SK-N-SH (cell line): ENCODE results near the gene ZNF521. TPM values are rescaled to one million over a fixed set of nuclear protein-coding genes. Genes with fewer than 3 reads are reported as not detected.

Source experiments
- CTCF ChIA-PET: fragments of 300-600, 350-600 bp; formaldehyde crosslinking; extraction: SDS; loops from one replicate; lab custom pipeline; 2021; lab: Yijun Ruan, JAX
- POLR2A ChIA-PET: fragments of 350-600 bp; sonication (Branson Sonifier 250); formaldehyde crosslinking; extraction: SDS; loops from one replicate; lab custom pipeline; 2020; ENCODE audit warnings: antibody characterized with exemption, inconsistent platforms; lab: Yijun Ruan, JAX
- DNase-seq: peaks from one replicate; pipeline ENCODE4 v3.0.0; 2012
- H2AFZ ChIP-seq: fragments of 200-600 bp; sonication (generic); 2 replicates; pipeline ENCODE4 v1.8.1; 2016; ENCODE audit warnings: antibody characterized with exemption, mild to moderate bottlenecking, low read depth
- H3F3A ChIP-seq: fragments of 200-600 bp; sonication (generic); replicated peaks from 2 replicates; pipeline ENCODE3; 2016; ENCODE audit warnings: antibody characterized with exemption, mild to moderate bottlenecking; ENCODE audit not compliant: insufficient read depth
- H3K27ac ChIP-seq, 2 experiments: fragments of 200-500 bp in 1 of 2; fragments of 200-600 bp in 1 of 2; sonication (Bioruptor generic) in 1 of 2; sonication (generic), shearing (Covaris generic) in 1 of 2; 2 replicates each; pipeline versions ENCODE4 v1.5.1 to v1.6.1; 2014 to 2016; ENCODE audit warnings: low read depth in 2 of 2, inconsistent platforms in 1 of 2, low read length in 1 of 2, mild to moderate bottlenecking in 1 of 2, mixed read lengths in 1 of 2
- H3K27me3 ChIP-seq: fragments of 200-600 bp; sonication (generic), shearing (Covaris generic); 2 replicates; pipeline ENCODE4 v1.6.1; 2016; ENCODE audit warnings: mixed run types; ENCODE audit not compliant: insufficient read depth
- H3K36me3 ChIP-seq, 2 experiments: fragments of 200-500 bp in 1 of 2; fragments of 200-600 bp in 1 of 2; sonication (Bioruptor generic) in 1 of 2; sonication (generic) in 1 of 2; replicated peaks in 1 of 2; 2 replicates each; pipeline versions ENCODE3 to v1.5.1; 2014 to 2016; ENCODE audit warnings: low read length in 1 of 2, mild to moderate bottlenecking in 1 of 2; ENCODE audit not compliant: insufficient read depth in 2 of 2, control insufficient read depth in 1 of 2
- H3K4me1 ChIP-seq, 2 experiments: fragments of 200-500 bp in 1 of 2; fragments of 200-600 bp in 1 of 2; sonication (Bioruptor generic) in 1 of 2; sonication (generic), shearing (Covaris generic) in 1 of 2; 2 replicates each; pipeline versions ENCODE4 v1.5.1 to v1.6.1; 2014 to 2016; ENCODE audit warnings: low read depth in 1 of 2, low read length in 1 of 2, mixed run types in 1 of 2; ENCODE audit not compliant: insufficient read depth in 2 of 2, control insufficient read depth in 1 of 2
- H3K4me2 ChIP-seq: fragments of 200-600 bp; sonication (generic), shearing (Covaris generic); 2 replicates; pipeline ENCODE4 v1.6.1; 2017; ENCODE audit warnings: mixed run types
- H3K4me3 ChIP-seq, 2 experiments: fragments of 200-500 bp in 1 of 2; fragments of 200-600 bp in 1 of 2; sonication (Bioruptor generic) in 1 of 2; sonication (generic), shearing (Covaris generic) in 1 of 2; 2 replicates each; pipeline versions ENCODE4 v1.5.1 to v1.8.1; 2014 to 2016; ENCODE audit warnings: low read depth in 2 of 2, inconsistent platforms in 1 of 2, low read length in 1 of 2, mild to moderate bottlenecking in 1 of 2, mixed read lengths in 1 of 2, moderate library complexity in 1 of 2
- H3K79me2 ChIP-seq: fragments of 200-600 bp; sonication (generic); 2 replicates; pipeline ENCODE4 v1.8.1; 2017; ENCODE audit warnings: mild to moderate bottlenecking; ENCODE audit not compliant: insufficient read depth
- H3K9ac ChIP-seq: fragments of 200-600 bp; sonication (generic); 2 replicates; pipeline ENCODE4 v1.6.1; 2017; ENCODE audit warnings: mixed run types
- H3K9me2 ChIP-seq: fragments of 200-600 bp; sonication (generic); 2 replicates; pipeline ENCODE4 v1.6.1; 2017; ENCODE audit warnings: mixed run types
- H3K9me3 ChIP-seq: fragments of 200-600 bp; sonication (generic); 2 replicates; pipeline ENCODE4 v1.6.1; 2017; ENCODE audit warnings: mixed run types, mild to moderate bottlenecking, moderate library complexity
- H4K20me1 ChIP-seq: fragments of 200-600 bp; sonication (generic); 2 replicates; pipeline ENCODE4 v1.6.1; 2017; ENCODE audit warnings: mild to moderate bottlenecking, mixed run types; ENCODE audit not compliant: insufficient read depth
- ELF1 ChIP-seq: IDR thresholded peaks from 2 replicates; pipeline ENCODE4 v1.4.0; 2012
- EZH2phosphoT487 ChIP-seq: fragments of 200-600 bp; sonication (generic); IDR thresholded peaks from 2 replicates; pipeline ENCODE4 v1.6.1; 2017; ENCODE audit warnings: low read depth, mixed run types, mild to moderate bottlenecking, antibody characterized with exemption, moderate library complexity, borderline replicate concordance
- FOSL2 ChIP-seq: IDR thresholded peaks from 2 replicates; pipeline ENCODE4 v1.4.0; 2012; ENCODE audit warnings: low read depth, mild to moderate bottlenecking, moderate library complexity, borderline replicate concordance
- FOXJ3 ChIP-seq: sonication (generic); formaldehyde crosslinking; IDR thresholded peaks from 2 replicates; pipeline ENCODE4 v1.5.1; 2020; ENCODE audit warnings: mild to moderate bottlenecking, missing genetic modification reagents
- FOXM1 ChIP-seq: IDR thresholded peaks from 2 replicates; pipeline ENCODE4 v1.4.0; 2012; ENCODE audit warnings: low read depth, mild to moderate bottlenecking
- GABPA ChIP-seq: IDR thresholded peaks from 2 replicates; pipeline ENCODE4 v1.4.0; 2012; ENCODE audit warnings: low read depth, mild to moderate bottlenecking
- GATA2 ChIP-seq: sonication (generic); formaldehyde crosslinking; IDR thresholded peaks from 2 replicates; pipeline ENCODE4 v1.5.0; 2020; ENCODE audit warnings: mild to moderate bottlenecking, missing genetic modification reagents
- JUND ChIP-seq: IDR thresholded peaks from 2 replicates; pipeline ENCODE4 v1.4.0; 2012
- MXI1 ChIP-seq: IDR thresholded peaks from 2 replicates; pipeline ENCODE4 v1.6.1; 2012; ENCODE audit warnings: mild to moderate bottlenecking, low read depth, low read length, improper control_type of control experiment
- NFIC ChIP-seq: IDR thresholded peaks from 2 replicates; pipeline ENCODE4 v1.4.0; 2012; ENCODE audit warnings: borderline replicate concordance
- RAD21 ChIP-seq: IDR thresholded peaks from 2 replicates; pipeline ENCODE4 v1.6.1; 2012; ENCODE audit warnings: mild to moderate bottlenecking, low read length
- RCOR1 ChIP-seq: fragments of 150-350 bp; IDR thresholded peaks from 2 replicates; pipeline ENCODE4 v1.6.1; 2017; ENCODE audit warnings: antibody characterized with exemption, low read length
- RXRA ChIP-seq: IDR thresholded peaks from 2 replicates; pipeline ENCODE4 v1.4.0; 2012; ENCODE audit warnings: low read depth, mild to moderate bottlenecking, borderline replicate concordance
- TAF1 ChIP-seq: IDR thresholded peaks from 2 replicates; pipeline ENCODE4 v1.6.1; 2012; ENCODE audit warnings: low read depth, mild to moderate bottlenecking, low read length, moderate library complexity, borderline replicate concordance
- TCF12 ChIP-seq: IDR thresholded peaks from 2 replicates; pipeline ENCODE4 v1.4.0; 2012
- YY1 ChIP-seq: IDR thresholded peaks from 2 replicates; pipeline ENCODE4 v1.4.0; 2012; ENCODE audit warnings: low read depth, mild to moderate bottlenecking
- ZBTB33 ChIP-seq: IDR thresholded peaks from 2 replicates; pipeline ENCODE4 v1.4.0; 2012; ENCODE audit warnings: low read depth, borderline replicate concordance
- WGBS: methylation state at CpG from one replicate; pipeline ENCODE4 v1.1.6; 2017; ENCODE audit warnings: low lambda C conversion rate; 5-methylcytosine and 5-hydroxymethylcytosine counted together
- polyA plus RNA-seq, 3 experiments: library from polyadenylated mRNA; depleted of rRNA; stranded (reverse); fragments of >200 nt; gene quantifications; 2 replicates each; pipeline ENCODE4 v1.2.3, GENCODE V29; 2012
- TF ChIP-seq, protein P1 (sequence below): IDR thresholded peaks from 2 replicates; pipeline ENCODE4 v1.4.0; 2012; ENCODE audit warnings: low read depth, borderline replicate concordance
- TF ChIP-seq, protein P2 (sequence below): fragments of 150-350 bp; IDR thresholded peaks from 2 replicates; pipeline ENCODE4 v1.6.1; 2017; ENCODE audit warnings: antibody characterized with exemption, low read length, low read depth, borderline replicate concordance
- TF ChIP-seq, protein P3 (sequence below): IDR thresholded peaks from 2 replicates; pipeline ENCODE4 v1.6.1; 2012; ENCODE audit warnings: mild to moderate bottlenecking, low read depth, low read length, moderate library complexity

Gene ZNF521
- polyA plus RNA-seq, 1 of the 3 experiments (the other 2 are of a cell fraction) = 14.1 TPM

- ChIA-PET POLR2A (no interaction called here), CTCF (no interaction called here)
- no peak overlapping the region for H3K4me2 ChIP-seq
- 83% methylated on average over 10 of the region's 10 CpGs for WGBS
- H3K79me2 ChIP-seq = no peaks in the 10 kb centered on the region; the same call in 1 of the 2 replicates
- no peaks in the 10 kb centered on the region for H3K27me3 ChIP-seq
- H3K36me3 ChIP-seq = no peaks in the 10 kb centered on the region
- H3K4me3 ChIP-seq = no peak overlapping the region
- no peak overlapping the region for H3K27ac ChIP-seq
- peaks cover 0 to 3% of the 10 kb centered on the region in 2 experiments; a peak in 1 of 4 replicates for H3K4me1 ChIP-seq
- no peaks in the 10 kb centered on the region for H3K9me2 ChIP-seq
- H3K9me3 ChIP-seq = no peaks in the 10 kb centered on the region
- H2AFZ ChIP-seq = no peak overlapping the region
- H3K9ac ChIP-seq = no peak overlapping the region
- no peaks in the 10 kb centered on the region for H3F3A ChIP-seq
- no peaks in the 10 kb centered on the region for H4K20me1 ChIP-seq
- no peak for DNase-seq
- TF ChIP-seq FOSL2 (no peak), ZBTB33 (no peak), MXI1 (no peak), FOXM1 (no peak), YY1 (no peak), TAF1 (no peak), GABPA (no peak), NFIC (no peak), RCOR1 (no peak), JUND (no peak), RXRA (no peak), FOXJ3 (CRISPR knock-in tag) (no peak), ELF1 (no peak), GATA2 (CRISPR knock-in tag) (no peak), EZH2phosphoT487 (no peak), TCF12 (no peak), RAD21 (no peak)
- TF ChIP-seq, protein P1, sequence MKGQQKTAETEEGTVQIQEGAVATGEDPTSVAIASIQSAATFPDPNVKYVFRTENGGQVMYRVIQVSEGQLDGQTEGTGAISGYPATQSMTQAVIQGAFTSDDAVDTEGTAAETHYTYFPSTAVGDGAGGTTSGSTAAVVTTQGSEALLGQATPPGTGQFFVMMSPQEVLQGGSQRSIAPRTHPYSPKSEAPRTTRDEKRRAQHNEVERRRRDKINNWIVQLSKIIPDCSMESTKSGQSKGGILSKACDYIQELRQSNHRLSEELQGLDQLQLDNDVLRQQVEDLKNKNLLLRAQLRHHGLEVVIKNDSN = no peak
- TF ChIP-seq, protein P2, sequence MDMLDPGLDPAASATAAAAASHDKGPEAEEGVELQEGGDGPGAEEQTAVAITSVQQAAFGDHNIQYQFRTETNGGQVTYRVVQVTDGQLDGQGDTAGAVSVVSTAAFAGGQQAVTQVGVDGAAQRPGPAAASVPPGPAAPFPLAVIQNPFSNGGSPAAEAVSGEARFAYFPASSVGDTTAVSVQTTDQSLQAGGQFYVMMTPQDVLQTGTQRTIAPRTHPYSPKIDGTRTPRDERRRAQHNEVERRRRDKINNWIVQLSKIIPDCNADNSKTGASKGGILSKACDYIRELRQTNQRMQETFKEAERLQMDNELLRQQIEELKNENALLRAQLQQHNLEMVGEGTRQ = no peak
- TF ChIP-seq, protein P3, sequence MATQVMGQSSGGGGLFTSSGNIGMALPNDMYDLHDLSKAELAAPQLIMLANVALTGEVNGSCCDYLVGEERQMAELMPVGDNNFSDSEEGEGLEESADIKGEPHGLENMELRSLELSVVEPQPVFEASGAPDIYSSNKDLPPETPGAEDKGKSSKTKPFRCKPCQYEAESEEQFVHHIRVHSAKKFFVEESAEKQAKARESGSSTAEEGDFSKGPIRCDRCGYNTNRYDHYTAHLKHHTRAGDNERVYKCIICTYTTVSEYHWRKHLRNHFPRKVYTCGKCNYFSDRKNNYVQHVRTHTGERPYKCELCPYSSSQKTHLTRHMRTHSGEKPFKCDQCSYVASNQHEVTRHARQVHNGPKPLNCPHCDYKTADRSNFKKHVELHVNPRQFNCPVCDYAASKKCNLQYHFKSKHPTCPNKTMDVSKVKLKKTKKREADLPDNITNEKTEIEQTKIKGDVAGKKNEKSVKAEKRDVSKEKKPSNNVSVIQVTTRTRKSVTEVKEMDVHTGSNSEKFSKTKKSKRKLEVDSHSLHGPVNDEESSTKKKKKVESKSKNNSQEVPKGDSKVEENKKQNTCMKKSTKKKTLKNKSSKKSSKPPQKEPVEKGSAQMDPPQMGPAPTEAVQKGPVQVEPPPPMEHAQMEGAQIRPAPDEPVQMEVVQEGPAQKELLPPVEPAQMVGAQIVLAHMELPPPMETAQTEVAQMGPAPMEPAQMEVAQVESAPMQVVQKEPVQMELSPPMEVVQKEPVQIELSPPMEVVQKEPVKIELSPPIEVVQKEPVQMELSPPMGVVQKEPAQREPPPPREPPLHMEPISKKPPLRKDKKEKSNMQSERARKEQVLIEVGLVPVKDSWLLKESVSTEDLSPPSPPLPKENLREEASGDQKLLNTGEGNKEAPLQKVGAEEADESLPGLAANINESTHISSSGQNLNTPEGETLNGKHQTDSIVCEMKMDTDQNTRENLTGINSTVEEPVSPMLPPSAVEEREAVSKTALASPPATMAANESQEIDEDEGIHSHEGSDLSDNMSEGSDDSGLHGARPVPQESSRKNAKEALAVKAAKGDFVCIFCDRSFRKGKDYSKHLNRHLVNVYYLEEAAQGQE = no peak
Measured at GRCh38 chr18:25175558-25176517, 176.1 kb downstream of the ZNF521 start.
